Liver (tissue), 9 donors: ENCODE data around the gene SAMD4B. TPM values are rescaled to one million over a fixed set of nuclear protein-coding genes. Genes with fewer than 3 reads are reported as not detected.

Source experiments
- DNase-seq: peaks from one replicate; pipeline ENCODE4 v3.0.0-alpha.2; 2017; ENCODE audit warnings: low spot score
- H3K27ac ChIP-seq, 2 donors: one replicate each; pipeline ENCODE4 v1.7.0; 2013; ENCODE audit warnings: inconsistent platforms in 2 of 2, low read length in 2 of 2, control low read depth in 1 of 2, low read depth in 1 of 2, mild to moderate bottlenecking in 1 of 2
- H3K27me3 ChIP-seq, 4 donors: one replicate each; pipeline versions ENCODE4 v1.6.1 to v1.7.0; 2013; ENCODE audit warnings: low read length in 3 of 4, inconsistent platforms in 1 of 4, mild to moderate bottlenecking in 1 of 4, moderate library complexity in 1 of 4; ENCODE audit not compliant: control insufficient read depth in 4 of 4, insufficient read depth in 4 of 4
- H3K36me3 ChIP-seq, 4 donors: one replicate each; pipeline versions ENCODE4 v1.6.1 to v1.7.0; 2013; ENCODE audit warnings: low read length in 3 of 4, mild to moderate bottlenecking in 3 of 4, low read depth in 1 of 4, moderate library complexity in 1 of 4; ENCODE audit not compliant: control insufficient read depth in 4 of 4, insufficient read depth in 3 of 4
- H3K4me1 ChIP-seq, 4 donors: one replicate each; pipeline versions ENCODE4 v1.6.1 to v1.7.0; 2013; ENCODE audit warnings: low read length in 3 of 4, mild to moderate bottlenecking in 3 of 4, moderate library complexity in 1 of 4; ENCODE audit not compliant: control insufficient read depth in 4 of 4, insufficient read depth in 4 of 4
- H3K4me3 ChIP-seq, 3 donors: one replicate each; pipeline versions ENCODE4 v1.6.1 to v1.7.0; 2013; ENCODE audit warnings: low read length in 3 of 3, control low read depth in 1 of 3, low read depth in 1 of 3, mild to moderate bottlenecking in 1 of 3
- H3K9ac ChIP-seq, 2 donors: one replicate each; pipeline ENCODE4 v1.7.0; 2013; ENCODE audit warnings: low read length in 2 of 2, mild to moderate bottlenecking in 2 of 2, moderate library complexity in 2 of 2, control low read depth in 1 of 2, low read depth in 1 of 2
- H3K9me3 ChIP-seq, 4 donors: one replicate each; pipeline versions ENCODE4 v1.6.1 to v1.7.0; 2013; ENCODE audit warnings: low read length in 3 of 4; ENCODE audit not compliant: control insufficient read depth in 4 of 4
- EGR1 ChIP-seq, 2 donors: IDR thresholded peaks; 2 replicates each; pipeline ENCODE4 v1.6.1; 2016 to 2018; ENCODE audit warnings: antibody characterized with exemption in 2 of 2, low read depth in 2 of 2
- FOXA1 ChIP-seq: IDR thresholded peaks from 2 replicates; pipeline ENCODE4 v1.6.1; 2016; ENCODE audit warnings: antibody characterized with exemption
- FOXA2 ChIP-seq: IDR thresholded peaks from 2 replicates; pipeline ENCODE4 v1.6.1; 2016; ENCODE audit warnings: antibody characterized with exemption
- GABPA ChIP-seq, 2 donors: IDR thresholded peaks in 1 of 2; conservative IDR thresholded peaks in 1 of 2; 2 replicates each; pipeline ENCODE4 v1.6.1; 2016; ENCODE audit warnings: antibody characterized with exemption in 2 of 2, mild to moderate bottlenecking in 1 of 2, moderate library complexity in 1 of 2
- HNF4A ChIP-seq, 2 donors: conservative IDR thresholded peaks; 2 replicates each; pipeline ENCODE4 v1.6.1; 2016; ENCODE audit warnings: antibody characterized with exemption in 2 of 2, mild to moderate bottlenecking in 2 of 2
- HNF4G ChIP-seq: IDR thresholded peaks from 2 replicates; pipeline ENCODE4 v1.6.1; 2016; ENCODE audit warnings: antibody characterized with exemption
- JUND ChIP-seq, 2 donors: IDR thresholded peaks; 2 replicates each; pipeline ENCODE4 v1.6.1; 2016; ENCODE audit warnings: antibody characterized with exemption in 2 of 2
- NR2F2 ChIP-seq: IDR thresholded peaks from 2 replicates; pipeline ENCODE4 v1.6.1; 2016; ENCODE audit warnings: antibody characterized with exemption
- RAD21 ChIP-seq, 2 donors: IDR thresholded peaks; 2 replicates each; pipeline ENCODE4 v1.6.1; 2016; ENCODE audit warnings: antibody characterized with exemption in 2 of 2, mild to moderate bottlenecking in 2 of 2
- REST ChIP-seq: IDR thresholded peaks from 2 replicates; pipeline ENCODE4 v1.6.1; 2016; ENCODE audit warnings: antibody characterized with exemption, mild to moderate bottlenecking
- RXRA ChIP-seq, 2 donors: IDR thresholded peaks; 2 replicates each; pipeline ENCODE4 v1.6.1; 2017 to 2018; ENCODE audit warnings: antibody characterized with exemption in 2 of 2, mild to moderate bottlenecking in 1 of 2
- SP1 ChIP-seq: IDR thresholded peaks from 2 replicates; pipeline ENCODE4 v1.6.1; 2018; ENCODE audit warnings: antibody characterized with exemption, mild to moderate bottlenecking
- TAF1 ChIP-seq: conservative IDR thresholded peaks from 2 replicates; pipeline ENCODE4 v1.6.1; 2016; ENCODE audit warnings: antibody characterized with exemption, mild to moderate bottlenecking
- YY1 ChIP-seq: IDR thresholded peaks from 2 replicates; pipeline ENCODE4 v1.6.1; 2016; ENCODE audit warnings: antibody characterized with exemption, mild to moderate bottlenecking
- ZBTB33 ChIP-seq: IDR thresholded peaks from 2 replicates; pipeline ENCODE4 v1.6.1; 2016; ENCODE audit warnings: antibody characterized with exemption
- WGBS: extraction: QIAGEN DNeasy Blood & Tissue Kit; methylation state at CpG from one replicate; pipeline ENCODE4 v1.1.7; 2013; 5-methylcytosine and 5-hydroxymethylcytosine counted together
- polyA plus RNA-seq, 2 donors: library from polyadenylated mRNA; stranded (reverse) in 1 of 2; unstranded in 1 of 2; fragments of 200-250 nt in 1 of 2; fragments of >200 nt in 1 of 2; fragmentation: Nextera tagmentation in 1 of 2; extraction: Ambion mirVana in 1 of 2; gene quantifications; one replicate each; pipeline versions ENCODE4 v1.2.1 to v1.2.3, GENCODE V29; 2013 to 2015
- total RNA-seq, 2 donors: library from RNA; depleted of rRNA; stranded (reverse); fragments of >200 nt; gene quantifications; one replicate each; pipeline ENCODE4 v1.2.3, GENCODE V29; 2014
- TF ChIP-seq, protein P1 (sequence below): IDR thresholded peaks from 2 replicates; pipeline ENCODE4 v1.6.1; 2016; ENCODE audit warnings: antibody characterized with exemption
- TF ChIP-seq, protein P2 (sequence below): IDR thresholded peaks from 2 replicates; pipeline ENCODE4 v1.6.1; 2016; ENCODE audit warnings: antibody characterized with exemption
- TF ChIP-seq, protein P3 (sequence below): fragments of 150-350 bp; IDR thresholded peaks from 2 replicates; pipeline ENCODE4 v1.5.1; 2017; ENCODE audit warnings: improper control_type of control experiment, low read depth, low read length; ENCODE audit not compliant: missing input control
- donor health status: healthy.
- donor health status: healthy.
- donor health status: healthy.
- donor health status: healthy.
- donor health status: healthy.

SAMD4B gene
- total and polyA plus RNA-seq, 4 donors: 17.3 to 39.4 (median 30.5) TPM

GRCh38 chr19:39385629-39386411 lies 43.6 kb downstream of the SAMD4B start:
- Histone ChIP-seq H3K27ac (no peak overlapping the region), H3K4me3 (no peak overlapping the region), H3K36me3 (peaks cover 8 to 68% (median 39%) of the 10 kb centered on the region in 4 donors), H3K9ac (no peak overlapping the region), H3K27me3 (no peaks in the 10 kb centered on the region), H3K9me3 (no peaks in the 10 kb centered on the region), H3K4me1 (peaks cover 3 to 11% (median 10%) of the 10 kb centered on the region in 4 donors)
- TF ChIP-seq HNF4G (no peak), RAD21 (IDR thresholded peaks at IDR 0.05) (no peak), NR2F2 (no peak), HNF4A (conservative IDR thresholded peaks at IDR 0.05) (no peak), YY1 (no peak), TAF1 (no peak), JUND (IDR thresholded peaks at IDR 0.05) (no peak)
- TF ChIP-seq, protein P1, sequence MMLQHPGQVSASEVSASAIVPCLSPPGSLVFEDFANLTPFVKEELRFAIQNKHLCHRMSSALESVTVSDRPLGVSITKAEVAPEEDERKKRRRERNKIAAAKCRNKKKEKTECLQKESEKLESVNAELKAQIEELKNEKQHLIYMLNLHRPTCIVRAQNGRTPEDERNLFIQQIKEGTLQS: no peak
- 89% methylated on average over 20 of the region's 20 CpGs for WGBS
- no peak for DNase-seq

GRCh38 chr19:39386557-39386956 lies 44.3 kb downstream of the SAMD4B start:
- WGBS: 93% methylated on average over 7 of the region's 7 CpGs
- TF ChIP-seq TAF1 (no peak), FOXA2 (no peak), SP1 (no peak)
- H3K4me1 ChIP-seq: peaks cover 3 to 13% (median 10%) of the 10 kb centered on the region in 4 donors

DNA sequence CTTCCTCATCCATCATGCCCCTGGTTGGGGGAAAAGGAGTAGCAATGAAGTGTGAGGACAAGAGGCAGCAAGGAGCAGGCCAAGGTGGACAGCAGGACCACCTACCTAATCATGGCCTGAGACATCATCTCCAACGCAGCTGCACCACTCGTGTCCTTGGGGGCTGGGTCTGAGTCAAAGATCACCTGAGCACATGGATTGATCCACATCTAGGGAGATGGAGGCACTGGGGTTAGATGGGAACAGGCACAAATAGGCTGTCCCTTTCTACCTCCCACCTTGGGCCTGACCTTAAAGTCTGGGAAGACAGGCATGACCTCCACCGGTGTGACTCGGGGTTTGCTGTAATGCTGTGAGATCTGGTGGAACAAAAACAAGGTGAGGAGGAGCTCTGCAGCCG lies 46.4 kb downstream of the SAMD4B start:
- TF ChIP-seq REST: no peak
- no peak for TF ChIP-seq TAF1
- no peak for TF ChIP-seq RAD21 (IDR thresholded peaks at IDR 0.05)
- TF ChIP-seq, protein P2, sequence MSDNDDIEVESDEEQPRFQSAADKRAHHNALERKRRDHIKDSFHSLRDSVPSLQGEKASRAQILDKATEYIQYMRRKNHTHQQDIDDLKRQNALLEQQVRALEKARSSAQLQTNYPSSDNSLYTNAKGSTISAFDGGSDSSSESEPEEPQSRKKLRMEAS: no peak
- no peak for TF ChIP-seq JUND (IDR thresholded peaks at IDR 0.05)
- TF ChIP-seq HNF4G: no peak
- no peak for TF ChIP-seq EGR1 (IDR thresholded peaks at IDR 0.05; ENCODE audit: low read depth in 2 of 2)
- no peak for TF ChIP-seq HNF4A (conservative IDR thresholded peaks at IDR 0.05)
- TF ChIP-seq, protein P1: no peak
- TF ChIP-seq, protein P3, sequence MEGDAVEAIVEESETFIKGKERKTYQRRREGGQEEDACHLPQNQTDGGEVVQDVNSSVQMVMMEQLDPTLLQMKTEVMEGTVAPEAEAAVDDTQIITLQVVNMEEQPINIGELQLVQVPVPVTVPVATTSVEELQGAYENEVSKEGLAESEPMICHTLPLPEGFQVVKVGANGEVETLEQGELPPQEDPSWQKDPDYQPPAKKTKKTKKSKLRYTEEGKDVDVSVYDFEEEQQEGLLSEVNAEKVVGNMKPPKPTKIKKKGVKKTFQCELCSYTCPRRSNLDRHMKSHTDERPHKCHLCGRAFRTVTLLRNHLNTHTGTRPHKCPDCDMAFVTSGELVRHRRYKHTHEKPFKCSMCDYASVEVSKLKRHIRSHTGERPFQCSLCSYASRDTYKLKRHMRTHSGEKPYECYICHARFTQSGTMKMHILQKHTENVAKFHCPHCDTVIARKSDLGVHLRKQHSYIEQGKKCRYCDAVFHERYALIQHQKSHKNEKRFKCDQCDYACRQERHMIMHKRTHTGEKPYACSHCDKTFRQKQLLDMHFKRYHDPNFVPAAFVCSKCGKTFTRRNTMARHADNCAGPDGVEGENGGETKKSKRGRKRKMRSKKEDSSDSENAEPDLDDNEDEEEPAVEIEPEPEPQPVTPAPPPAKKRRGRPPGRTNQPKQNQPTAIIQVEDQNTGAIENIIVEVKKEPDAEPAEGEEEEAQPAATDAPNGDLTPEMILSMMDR: no peak
- TF ChIP-seq FOXA2: no peak
- TF ChIP-seq GABPA (IDR thresholded peaks at IDR 0.05 in 1 of 2, conservative IDR thresholded peaks at IDR 0.05 in 1 of 2): no peak
- no peak for TF ChIP-seq FOXA1
- no peak for TF ChIP-seq RXRA (IDR thresholded peaks at IDR 0.05)
- no peak for TF ChIP-seq ZBTB33
- TF ChIP-seq YY1: no peak
- TF ChIP-seq SP1: no peak
- TF ChIP-seq NR2F2: no peak
- Histone ChIP-seq H3K36me3 (peaks cover 7 to 46% (median 30%) of the 10 kb centered on the region in 4 donors), H3K4me3 (no peak overlapping the region), H3K27ac (no peak overlapping the region), H3K9me3 (no peaks in the 10 kb centered on the region), H3K9ac (no peak overlapping the region), H3K27me3 (no peaks in the 10 kb centered on the region), H3K4me1 (peaks cover 3 to 21% (median 15%) of the 10 kb centered on the region in 4 donors)
- DNase-seq: no peak
- 91% methylated on average over 5 of the region's 5 CpGs for WGBS

More at GRCh38 chr19:39386557-39386956, 44.3 kb downstream of the SAMD4B start:
- Histone ChIP-seq H3K4me3 (no peak overlapping the region), H3K9me3 (no peaks in the 10 kb centered on the region), H3K27me3 (no peaks in the 10 kb centered on the region), H3K36me3 (peaks cover 7 to 61% (median 34%) of the 10 kb centered on the region in 4 donors), H3K27ac (no peak overlapping the region), H3K9ac (no peak overlapping the region)
- DNase-seq: no peak
